Measurements from ENCODE around the gene YBX2.

DNA sequence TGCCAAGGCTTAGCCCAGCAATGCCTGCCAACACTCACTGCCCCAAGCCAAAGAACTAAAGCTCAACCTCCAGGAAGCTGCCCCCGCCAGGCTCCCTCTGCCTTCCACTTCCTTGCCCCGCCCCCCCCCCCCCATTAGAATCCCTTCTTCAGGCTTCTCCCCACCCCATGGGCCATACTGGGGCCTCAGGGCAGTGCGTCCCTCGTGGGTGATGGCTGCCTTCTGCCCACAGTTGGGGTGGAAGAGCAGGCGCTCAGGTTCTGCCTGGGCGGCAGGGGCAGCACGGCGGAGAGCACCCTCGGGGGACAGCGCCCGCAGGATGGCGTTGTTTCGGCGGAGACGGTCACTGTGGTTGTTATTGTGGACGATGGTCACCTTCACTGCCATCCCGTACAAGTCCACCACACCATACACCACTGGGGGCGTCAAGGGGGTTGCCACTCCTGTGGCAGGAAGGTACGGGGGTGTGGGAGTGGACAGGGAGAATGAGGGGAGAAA is 30.6 kb upstream of the YBX2 start:
- TF ChIP-seq, protein P1, sequence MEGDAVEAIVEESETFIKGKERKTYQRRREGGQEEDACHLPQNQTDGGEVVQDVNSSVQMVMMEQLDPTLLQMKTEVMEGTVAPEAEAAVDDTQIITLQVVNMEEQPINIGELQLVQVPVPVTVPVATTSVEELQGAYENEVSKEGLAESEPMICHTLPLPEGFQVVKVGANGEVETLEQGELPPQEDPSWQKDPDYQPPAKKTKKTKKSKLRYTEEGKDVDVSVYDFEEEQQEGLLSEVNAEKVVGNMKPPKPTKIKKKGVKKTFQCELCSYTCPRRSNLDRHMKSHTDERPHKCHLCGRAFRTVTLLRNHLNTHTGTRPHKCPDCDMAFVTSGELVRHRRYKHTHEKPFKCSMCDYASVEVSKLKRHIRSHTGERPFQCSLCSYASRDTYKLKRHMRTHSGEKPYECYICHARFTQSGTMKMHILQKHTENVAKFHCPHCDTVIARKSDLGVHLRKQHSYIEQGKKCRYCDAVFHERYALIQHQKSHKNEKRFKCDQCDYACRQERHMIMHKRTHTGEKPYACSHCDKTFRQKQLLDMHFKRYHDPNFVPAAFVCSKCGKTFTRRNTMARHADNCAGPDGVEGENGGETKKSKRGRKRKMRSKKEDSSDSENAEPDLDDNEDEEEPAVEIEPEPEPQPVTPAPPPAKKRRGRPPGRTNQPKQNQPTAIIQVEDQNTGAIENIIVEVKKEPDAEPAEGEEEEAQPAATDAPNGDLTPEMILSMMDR (IDR thresholded peaks at IDR 0.05; ENCODE audit: low read depth, low read length) = no peak
- TF ChIP-seq MYC (IDR thresholded peaks at IDR 0.05; ENCODE audit: low read depth, low read length) = no peak
